SK-N-SH (cell line): ENCODE measurements around the gene MAN2B1. TPM values are rescaled to one million over a fixed set of nuclear protein-coding genes. Genes with fewer than 3 reads are reported as not detected.

ENCODE experiments used
- CTCF ChIA-PET: fragments of 300-600, 350-600 bp; formaldehyde crosslinking; extraction: SDS; loops from one replicate; lab custom pipeline; 2021; lab: Yijun Ruan, JAX
- POLR2A ChIA-PET: fragments of 350-600 bp; sonication (Branson Sonifier 250); formaldehyde crosslinking; extraction: SDS; loops from one replicate; lab custom pipeline; 2020; ENCODE audit warnings: antibody characterized with exemption, inconsistent platforms; lab: Yijun Ruan, JAX
- DNase-seq: peaks from one replicate; pipeline ENCODE4 v3.0.0; 2012
- H2AFZ ChIP-seq: fragments of 200-600 bp; sonication (generic); 2 replicates; pipeline ENCODE4 v1.8.1; 2016; ENCODE audit warnings: antibody characterized with exemption, mild to moderate bottlenecking, low read depth
- H3F3A ChIP-seq: fragments of 200-600 bp; sonication (generic); replicated peaks from 2 replicates; pipeline ENCODE3; 2016; ENCODE audit warnings: antibody characterized with exemption, mild to moderate bottlenecking; ENCODE audit not compliant: insufficient read depth
- H3K27ac ChIP-seq, 2 experiments: fragments of 200-500 bp in 1 of 2; fragments of 200-600 bp in 1 of 2; sonication (Bioruptor generic) in 1 of 2; sonication (generic), shearing (Covaris generic) in 1 of 2; 2 replicates each; pipeline versions ENCODE4 v1.5.1 to v1.6.1; 2014 to 2016; ENCODE audit warnings: low read depth in 2 of 2, inconsistent platforms in 1 of 2, low read length in 1 of 2, mild to moderate bottlenecking in 1 of 2, mixed read lengths in 1 of 2
- H3K27me3 ChIP-seq: fragments of 200-600 bp; sonication (generic), shearing (Covaris generic); 2 replicates; pipeline ENCODE4 v1.6.1; 2016; ENCODE audit warnings: mixed run types; ENCODE audit not compliant: insufficient read depth
- H3K36me3 ChIP-seq, 2 experiments: fragments of 200-500 bp in 1 of 2; fragments of 200-600 bp in 1 of 2; sonication (Bioruptor generic) in 1 of 2; sonication (generic) in 1 of 2; replicated peaks in 1 of 2; 2 replicates each; pipeline versions ENCODE3 to v1.5.1; 2014 to 2016; ENCODE audit warnings: low read length in 1 of 2, mild to moderate bottlenecking in 1 of 2; ENCODE audit not compliant: insufficient read depth in 2 of 2, control insufficient read depth in 1 of 2
- H3K4me1 ChIP-seq, 2 experiments: fragments of 200-500 bp in 1 of 2; fragments of 200-600 bp in 1 of 2; sonication (Bioruptor generic) in 1 of 2; sonication (generic), shearing (Covaris generic) in 1 of 2; 2 replicates each; pipeline versions ENCODE4 v1.5.1 to v1.6.1; 2014 to 2016; ENCODE audit warnings: low read depth in 1 of 2, low read length in 1 of 2, mixed run types in 1 of 2; ENCODE audit not compliant: insufficient read depth in 2 of 2, control insufficient read depth in 1 of 2
- H3K4me2 ChIP-seq: fragments of 200-600 bp; sonication (generic), shearing (Covaris generic); 2 replicates; pipeline ENCODE4 v1.6.1; 2017; ENCODE audit warnings: mixed run types
- H3K4me3 ChIP-seq, 2 experiments: fragments of 200-500 bp in 1 of 2; fragments of 200-600 bp in 1 of 2; sonication (Bioruptor generic) in 1 of 2; sonication (generic), shearing (Covaris generic) in 1 of 2; 2 replicates each; pipeline versions ENCODE4 v1.5.1 to v1.8.1; 2014 to 2016; ENCODE audit warnings: low read depth in 2 of 2, inconsistent platforms in 1 of 2, low read length in 1 of 2, mild to moderate bottlenecking in 1 of 2, mixed read lengths in 1 of 2, moderate library complexity in 1 of 2
- H3K79me2 ChIP-seq: fragments of 200-600 bp; sonication (generic); 2 replicates; pipeline ENCODE4 v1.8.1; 2017; ENCODE audit warnings: mild to moderate bottlenecking; ENCODE audit not compliant: insufficient read depth
- H3K9ac ChIP-seq: fragments of 200-600 bp; sonication (generic); 2 replicates; pipeline ENCODE4 v1.6.1; 2017; ENCODE audit warnings: mixed run types
- H3K9me2 ChIP-seq: fragments of 200-600 bp; sonication (generic); 2 replicates; pipeline ENCODE4 v1.6.1; 2017; ENCODE audit warnings: mixed run types
- H3K9me3 ChIP-seq: fragments of 200-600 bp; sonication (generic); 2 replicates; pipeline ENCODE4 v1.6.1; 2017; ENCODE audit warnings: mixed run types, mild to moderate bottlenecking, moderate library complexity
- H4K20me1 ChIP-seq: fragments of 200-600 bp; sonication (generic); 2 replicates; pipeline ENCODE4 v1.6.1; 2017; ENCODE audit warnings: mild to moderate bottlenecking, mixed run types; ENCODE audit not compliant: insufficient read depth
- EZH2phosphoT487 ChIP-seq: fragments of 200-600 bp; sonication (generic); IDR thresholded peaks from 2 replicates; pipeline ENCODE4 v1.6.1; 2017; ENCODE audit warnings: low read depth, mixed run types, mild to moderate bottlenecking, antibody characterized with exemption, moderate library complexity, borderline replicate concordance
- FOXM1 ChIP-seq: IDR thresholded peaks from 2 replicates; pipeline ENCODE4 v1.4.0; 2012; ENCODE audit warnings: low read depth, mild to moderate bottlenecking
- MXI1 ChIP-seq: IDR thresholded peaks from 2 replicates; pipeline ENCODE4 v1.6.1; 2012; ENCODE audit warnings: mild to moderate bottlenecking, low read depth, low read length, improper control_type of control experiment
- NFIC ChIP-seq: IDR thresholded peaks from 2 replicates; pipeline ENCODE4 v1.4.0; 2012; ENCODE audit warnings: borderline replicate concordance
- NRF1 ChIP-seq: IDR thresholded peaks from 2 replicates; pipeline ENCODE4 v1.6.1; 2012; ENCODE audit warnings: low read depth, mild to moderate bottlenecking, low read length
- RAD21 ChIP-seq: IDR thresholded peaks from 2 replicates; pipeline ENCODE4 v1.6.1; 2012; ENCODE audit warnings: mild to moderate bottlenecking, low read length
- RCOR1 ChIP-seq: fragments of 150-350 bp; IDR thresholded peaks from 2 replicates; pipeline ENCODE4 v1.6.1; 2017; ENCODE audit warnings: antibody characterized with exemption, low read length
- TAF1 ChIP-seq: IDR thresholded peaks from 2 replicates; pipeline ENCODE4 v1.6.1; 2012; ENCODE audit warnings: low read depth, mild to moderate bottlenecking, low read length, moderate library complexity, borderline replicate concordance
- WGBS: methylation state at CpG from one replicate; pipeline ENCODE4 v1.1.6; 2017; ENCODE audit warnings: low lambda C conversion rate; 5-methylcytosine and 5-hydroxymethylcytosine counted together
- polyA plus RNA-seq, 3 experiments: library from polyadenylated mRNA; depleted of rRNA; stranded (reverse); fragments of >200 nt; gene quantifications; 2 replicates each; pipeline ENCODE4 v1.2.3, GENCODE V29; 2012
- TF ChIP-seq, protein P1 (sequence below): fragments of 150-350 bp; IDR thresholded peaks from 2 replicates; pipeline ENCODE4 v1.6.1; 2017; ENCODE audit warnings: antibody characterized with exemption, low read length, low read depth, borderline replicate concordance
- TF ChIP-seq, protein P2 (sequence below): fragments of 200-600 bp; sonication (generic); IDR thresholded peaks from 2 replicates; pipeline ENCODE4 v1.6.1; 2017; ENCODE audit warnings: antibody characterized with exemption, mild to moderate bottlenecking, moderate library complexity
- TF ChIP-seq, protein P3 (sequence below): IDR thresholded peaks from 2 replicates; pipeline ENCODE4 v1.4.0; 2012; ENCODE audit warnings: low read depth, borderline replicate concordance
- TF ChIP-seq, protein P4 (sequence below): IDR thresholded peaks from 2 replicates; pipeline ENCODE4; 2012
- TF ChIP-seq, protein P5 (sequence below): IDR thresholded peaks from 2 replicates; pipeline ENCODE4 v1.4.0; 2012; ENCODE audit warnings: low read depth, borderline replicate concordance
- TF ChIP-seq, protein P6 (sequence below): IDR thresholded peaks from 2 replicates; pipeline ENCODE4 v1.4.0; 2012; ENCODE audit warnings: low read depth

The MAN2B1 gene
- polyA plus RNA-seq, 1 of the 3 experiments (the other 2 are of a cell fraction): 47.0 TPM

DNA sequence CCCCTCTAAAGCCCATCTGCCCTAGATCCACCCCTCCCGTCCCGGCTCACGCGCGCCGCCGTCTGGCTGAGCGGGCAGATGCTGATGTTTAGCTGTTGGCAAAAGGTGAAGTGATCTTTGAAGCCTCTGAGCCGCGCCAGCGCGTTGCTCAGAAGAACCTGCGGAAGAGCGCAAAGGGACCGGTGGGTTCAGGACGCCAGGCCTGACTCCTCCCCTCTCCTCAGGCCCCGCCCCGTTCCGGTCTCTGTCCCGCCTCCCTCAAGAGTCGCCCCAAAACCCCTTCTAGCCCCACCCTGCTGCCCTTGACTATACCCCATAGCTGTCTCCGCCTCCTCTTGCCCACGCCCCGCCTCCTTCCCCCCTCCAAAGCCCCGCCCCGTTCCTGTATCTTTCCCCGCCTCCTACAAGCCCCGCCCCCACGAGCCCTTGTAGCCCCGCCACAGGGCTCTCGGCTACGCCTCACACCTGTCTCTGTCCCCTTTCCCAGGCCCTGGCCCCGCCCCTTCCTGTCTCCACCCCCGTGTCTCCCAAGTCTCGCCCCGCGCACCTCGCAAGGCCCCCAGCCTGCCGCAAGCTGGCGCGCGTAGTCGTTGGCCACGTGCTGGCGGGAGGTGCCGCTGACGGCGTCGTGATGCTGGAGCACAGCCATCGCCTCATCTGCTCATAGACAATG lies 9.5 kb downstream of the MAN2B1 start:
- ChIA-PET POLR2A (no interaction called here), CTCF (interaction anchor here (1.0 to 1.9 kb wide), 3 partner anchors 15 to 597 kb away, joined by 3 to 8 read pairs (median 3); no protein-coding TSS in a partner anchor)
- no peak overlapping the region for H3K27ac ChIP-seq
- no peaks in the 10 kb centered on the region for H3K9me3 ChIP-seq
- no peak overlapping the region for H3K4me2 ChIP-seq
- H3K79me2 ChIP-seq: no peaks in the 10 kb centered on the region
- no peak overlapping the region for H2AFZ ChIP-seq
- WGBS: 97% methylated on average over 49 of the region's 50 CpGs
- H3F3A ChIP-seq: no peaks in the 10 kb centered on the region
- no peaks in the 10 kb centered on the region for H3K27me3 ChIP-seq
- TF ChIP-seq, protein P1, sequence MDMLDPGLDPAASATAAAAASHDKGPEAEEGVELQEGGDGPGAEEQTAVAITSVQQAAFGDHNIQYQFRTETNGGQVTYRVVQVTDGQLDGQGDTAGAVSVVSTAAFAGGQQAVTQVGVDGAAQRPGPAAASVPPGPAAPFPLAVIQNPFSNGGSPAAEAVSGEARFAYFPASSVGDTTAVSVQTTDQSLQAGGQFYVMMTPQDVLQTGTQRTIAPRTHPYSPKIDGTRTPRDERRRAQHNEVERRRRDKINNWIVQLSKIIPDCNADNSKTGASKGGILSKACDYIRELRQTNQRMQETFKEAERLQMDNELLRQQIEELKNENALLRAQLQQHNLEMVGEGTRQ: no peak
- TF ChIP-seq MXI1 (no peak), RCOR1 (no peak), RAD21 (no peak), TAF1 (no peak), FOXM1 (no peak)
- TF ChIP-seq, protein P2, sequence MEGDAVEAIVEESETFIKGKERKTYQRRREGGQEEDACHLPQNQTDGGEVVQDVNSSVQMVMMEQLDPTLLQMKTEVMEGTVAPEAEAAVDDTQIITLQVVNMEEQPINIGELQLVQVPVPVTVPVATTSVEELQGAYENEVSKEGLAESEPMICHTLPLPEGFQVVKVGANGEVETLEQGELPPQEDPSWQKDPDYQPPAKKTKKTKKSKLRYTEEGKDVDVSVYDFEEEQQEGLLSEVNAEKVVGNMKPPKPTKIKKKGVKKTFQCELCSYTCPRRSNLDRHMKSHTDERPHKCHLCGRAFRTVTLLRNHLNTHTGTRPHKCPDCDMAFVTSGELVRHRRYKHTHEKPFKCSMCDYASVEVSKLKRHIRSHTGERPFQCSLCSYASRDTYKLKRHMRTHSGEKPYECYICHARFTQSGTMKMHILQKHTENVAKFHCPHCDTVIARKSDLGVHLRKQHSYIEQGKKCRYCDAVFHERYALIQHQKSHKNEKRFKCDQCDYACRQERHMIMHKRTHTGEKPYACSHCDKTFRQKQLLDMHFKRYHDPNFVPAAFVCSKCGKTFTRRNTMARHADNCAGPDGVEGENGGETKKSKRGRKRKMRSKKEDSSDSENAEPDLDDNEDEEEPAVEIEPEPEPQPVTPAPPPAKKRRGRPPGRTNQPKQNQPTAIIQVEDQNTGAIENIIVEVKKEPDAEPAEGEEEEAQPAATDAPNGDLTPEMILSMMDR: no peak
- no peak overlapping the region for H3K4me3 ChIP-seq
- peak; percentile 86 for DNase-seq
- no peaks in the 10 kb centered on the region for H4K20me1 ChIP-seq
- H3K9ac ChIP-seq: no peak overlapping the region
- no peaks in the 10 kb centered on the region for H3K9me2 ChIP-seq
- H3K4me1 ChIP-seq: no peaks in the 10 kb centered on the region
- peaks cover 4 to 11% of the 10 kb centered on the region in 2 experiments for H3K36me3 ChIP-seq

DNA sequence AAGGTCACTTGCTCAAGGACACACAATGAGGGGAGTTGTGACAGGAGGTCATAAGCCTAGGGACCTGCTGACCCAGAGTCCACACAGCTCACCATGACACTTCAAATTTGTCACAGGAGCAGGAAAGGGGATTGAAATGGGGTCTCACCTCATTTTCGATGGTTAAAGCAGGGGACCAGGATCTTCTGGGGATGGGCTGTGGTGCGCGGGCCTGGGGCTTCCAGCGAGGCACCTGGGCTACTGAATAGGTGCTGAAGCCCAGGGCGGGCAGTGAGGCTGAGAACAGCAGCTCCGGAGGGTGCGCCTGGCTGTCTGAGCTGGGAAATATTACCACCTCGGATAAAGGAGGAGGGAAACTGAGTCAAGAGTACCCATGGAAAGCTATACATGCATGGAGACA lies 11.0 kb downstream of the MAN2B1 start:
- Histone ChIP-seq H4K20me1 (no peaks in the 10 kb centered on the region), H3K27ac (no peak overlapping the region), H3K9me3 (no peaks in the 10 kb centered on the region), H3K4me2 (no peak overlapping the region), H3K36me3 (peaks cover 0 to 11% of the 10 kb centered on the region in 2 experiments), H3K4me1 (no peaks in the 10 kb centered on the region), H3K9me2 (no peaks in the 10 kb centered on the region), H3K4me3 (no peak overlapping the region), H3K27me3 (no peaks in the 10 kb centered on the region), H3K9ac (no peak overlapping the region), H3F3A (no peaks in the 10 kb centered on the region), H3K79me2 (no peaks in the 10 kb centered on the region), H2AFZ (no peak overlapping the region)
- DNase-seq: no peak
- ChIA-PET POLR2A (no interaction called here), CTCF (interaction anchor here (1.0 to 1.9 kb wide), 2 partner anchors 15 to 16 kb away, joined by 3 to 8 read pairs (median 3); no protein-coding TSS in a partner anchor)
- 86% methylated on average over 8 of the region's 8 CpGs for WGBS
- TF ChIP-seq TAF1: no peak
- TF ChIP-seq, protein P3, sequence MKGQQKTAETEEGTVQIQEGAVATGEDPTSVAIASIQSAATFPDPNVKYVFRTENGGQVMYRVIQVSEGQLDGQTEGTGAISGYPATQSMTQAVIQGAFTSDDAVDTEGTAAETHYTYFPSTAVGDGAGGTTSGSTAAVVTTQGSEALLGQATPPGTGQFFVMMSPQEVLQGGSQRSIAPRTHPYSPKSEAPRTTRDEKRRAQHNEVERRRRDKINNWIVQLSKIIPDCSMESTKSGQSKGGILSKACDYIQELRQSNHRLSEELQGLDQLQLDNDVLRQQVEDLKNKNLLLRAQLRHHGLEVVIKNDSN: no peak
- TF ChIP-seq, protein P4, sequence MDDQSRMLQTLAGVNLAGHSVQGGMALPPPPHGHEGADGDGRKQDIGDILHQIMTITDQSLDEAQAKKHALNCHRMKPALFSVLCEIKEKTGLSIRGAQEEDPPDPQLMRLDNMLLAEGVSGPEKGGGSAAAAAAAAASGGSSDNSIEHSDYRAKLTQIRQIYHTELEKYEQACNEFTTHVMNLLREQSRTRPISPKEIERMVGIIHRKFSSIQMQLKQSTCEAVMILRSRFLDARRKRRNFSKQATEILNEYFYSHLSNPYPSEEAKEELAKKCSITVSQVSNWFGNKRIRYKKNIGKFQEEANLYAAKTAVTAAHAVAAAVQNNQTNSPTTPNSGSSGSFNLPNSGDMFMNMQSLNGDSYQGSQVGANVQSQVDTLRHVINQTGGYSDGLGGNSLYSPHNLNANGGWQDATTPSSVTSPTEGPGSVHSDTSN: no peak
- no peak for TF ChIP-seq NRF1
- TF ChIP-seq, protein P2: no peak
- TF ChIP-seq, protein P5, sequence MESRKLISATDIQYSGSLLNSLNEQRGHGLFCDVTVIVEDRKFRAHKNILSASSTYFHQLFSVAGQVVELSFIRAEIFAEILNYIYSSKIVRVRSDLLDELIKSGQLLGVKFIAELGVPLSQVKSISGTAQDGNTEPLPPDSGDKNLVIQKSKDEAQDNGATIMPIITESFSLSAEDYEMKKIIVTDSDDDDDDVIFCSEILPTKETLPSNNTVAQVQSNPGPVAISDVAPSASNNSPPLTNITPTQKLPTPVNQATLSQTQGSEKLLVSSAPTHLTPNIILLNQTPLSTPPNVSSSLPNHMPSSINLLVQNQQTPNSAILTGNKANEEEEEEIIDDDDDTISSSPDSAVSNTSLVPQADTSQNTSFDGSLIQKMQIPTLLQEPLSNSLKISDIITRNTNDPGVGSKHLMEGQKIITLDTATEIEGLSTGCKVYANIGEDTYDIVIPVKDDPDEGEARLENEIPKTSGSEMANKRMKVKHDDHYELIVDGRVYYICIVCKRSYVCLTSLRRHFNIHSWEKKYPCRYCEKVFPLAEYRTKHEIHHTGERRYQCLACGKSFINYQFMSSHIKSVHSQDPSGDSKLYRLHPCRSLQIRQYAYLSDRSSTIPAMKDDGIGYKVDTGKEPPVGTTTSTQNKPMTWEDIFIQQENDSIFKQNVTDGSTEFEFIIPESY: no peak
- TF ChIP-seq, protein P1: no peak
- TF ChIP-seq NFIC: no peak
- TF ChIP-seq EZH2phosphoT487: no peak
- TF ChIP-seq, protein P6, sequence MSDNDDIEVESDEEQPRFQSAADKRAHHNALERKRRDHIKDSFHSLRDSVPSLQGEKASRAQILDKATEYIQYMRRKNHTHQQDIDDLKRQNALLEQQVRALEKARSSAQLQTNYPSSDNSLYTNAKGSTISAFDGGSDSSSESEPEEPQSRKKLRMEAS: no peak
